CD4-positive, alpha-beta T cell (primary cell): Measurements from ENCODE around the gene MEGF8. TPM values are rescaled to one million over a fixed set of nuclear protein-coding genes. Genes with fewer than 3 reads are reported as not detected.

Experiments
- ATAC-seq: fragments of 200-7000 bp; cut with Tn5 transposase; one replicate; pipeline ENCODE4 v1.10.0; 2022; ENCODE audit warnings: mild to moderate bottlenecking; ENCODE audit not compliant: poor library complexity
- CTCF ChIA-PET: fragments of 350-600 bp; sonication (Branson Sonifier 250); formaldehyde crosslinking; loops from one replicate; lab custom pipeline; 2021; ENCODE audit warnings: antibody characterized with exemption, inconsistent platforms; lab: Charles Lee
- POLR2A ChIA-PET: fragments of 350-600 bp; sonication (Branson Sonifier 250); formaldehyde crosslinking; loops from one replicate; lab custom pipeline; 2021; ENCODE audit warnings: antibody characterized with exemption, inconsistent platforms; lab: Charles Lee
- DNase-seq, 14 experiments: peaks; one replicate each; pipeline ENCODE4 v3.0.0-alpha.2; 2013 to 2020; ENCODE audit warnings: mixed read lengths in 2 of 14
- H3K27ac ChIP-seq, 2 donors: one replicate each; pipeline versions ENCODE4 v1.5.1 to v1.7.0; 2013; ENCODE audit warnings: low read length in 2 of 2, low read depth in 1 of 2, mild to moderate bottlenecking in 1 of 2
- H3K27me3 ChIP-seq, 2 experiments: 1 replicate in 1 of 2; 2 replicates in 1 of 2; pipeline versions ENCODE4 v1.6.1 to v1.7.0; 2013; ENCODE audit warnings: low read length in 2 of 2, control low read depth in 1 of 2, mild to moderate bottlenecking in 1 of 2, moderate library complexity in 1 of 2; ENCODE audit not compliant: insufficient read depth in 2 of 2, control insufficient read depth in 1 of 2
- H3K36me3 ChIP-seq: one replicate; pipeline ENCODE4 v1.6.1; 2013; ENCODE audit warnings: low read length, control low read depth; ENCODE audit not compliant: insufficient read depth
- H3K4me1 ChIP-seq: one replicate; pipeline ENCODE4 v1.6.1; 2013; ENCODE audit warnings: low read length, control low read depth; ENCODE audit not compliant: insufficient read depth
- H3K4me3 ChIP-seq: one replicate; pipeline ENCODE4 v1.5.1; 2013; ENCODE audit warnings: mild to moderate bottlenecking, low read length, moderate library complexity
- H3K9me3 ChIP-seq, 2 experiments: 1 replicate in 1 of 2; 2 replicates in 1 of 2; pipeline versions ENCODE4 v1.6.1 to v1.7.0; 2013; ENCODE audit warnings: low read length in 2 of 2, mild to moderate bottlenecking in 2 of 2, control low read depth in 1 of 2, moderate library complexity in 1 of 2; ENCODE audit not compliant: control insufficient read depth in 1 of 2, insufficient read depth in 1 of 2
- H3K27ac Mint-ChIP-seq: one replicate; pipeline ENCODE4 v1.8.0; 2020; ENCODE audit warnings: mixed read lengths
- H3K27me3 Mint-ChIP-seq: one replicate; pipeline ENCODE4 v1.8.0; 2021; ENCODE audit warnings: mixed read lengths
- H3K36me3 Mint-ChIP-seq: one replicate; pipeline ENCODE4 v1.8.0; 2021; ENCODE audit warnings: low read depth, mixed read lengths
- H3K4me1 Mint-ChIP-seq: one replicate; pipeline ENCODE4 v1.8.0; 2021; ENCODE audit warnings: low read depth, mixed read lengths
- H3K4me3 Mint-ChIP-seq: one replicate; pipeline ENCODE4 v1.8.0; 2020; ENCODE audit warnings: mild to moderate bottlenecking, mixed read lengths
- H3K9me3 Mint-ChIP-seq: one replicate; pipeline ENCODE4 v1.8.0; 2020; ENCODE audit warnings: mixed read lengths
- intact Hi-C, 2 experiments: fragments of 100-400 bp; cut with DNase I in 1 of 2; cut with micrococcal nuclease in 1 of 2; formaldehyde crosslinking; loops; one replicate each; pipeline versions ENCODE4 v1.15.1 to v1.9.0; 2023 to 2025; cut with DNase I, micrococcal nuclease
- total RNA-seq, 174 experiments: library from RNA in 2 of 174; stranded (reverse) in 2 of 174; gene quantifications; one replicate each; pipeline ENCODE4 v1.2.3 and lab custom pipeline; 2021 to 2026
- TF ChIP-seq, protein P1 (sequence below): fragments of 200-600 bp; IDR thresholded peaks from one replicate; pipeline ENCODE4 v1.8.0; 2022; ENCODE audit warnings: antibody characterized with exemption, mild to moderate bottlenecking

The MEGF8 gene
- total RNA-seq, 2 experiments from 2014 or later = 4.1 to 4.2 TPM

DNA sequence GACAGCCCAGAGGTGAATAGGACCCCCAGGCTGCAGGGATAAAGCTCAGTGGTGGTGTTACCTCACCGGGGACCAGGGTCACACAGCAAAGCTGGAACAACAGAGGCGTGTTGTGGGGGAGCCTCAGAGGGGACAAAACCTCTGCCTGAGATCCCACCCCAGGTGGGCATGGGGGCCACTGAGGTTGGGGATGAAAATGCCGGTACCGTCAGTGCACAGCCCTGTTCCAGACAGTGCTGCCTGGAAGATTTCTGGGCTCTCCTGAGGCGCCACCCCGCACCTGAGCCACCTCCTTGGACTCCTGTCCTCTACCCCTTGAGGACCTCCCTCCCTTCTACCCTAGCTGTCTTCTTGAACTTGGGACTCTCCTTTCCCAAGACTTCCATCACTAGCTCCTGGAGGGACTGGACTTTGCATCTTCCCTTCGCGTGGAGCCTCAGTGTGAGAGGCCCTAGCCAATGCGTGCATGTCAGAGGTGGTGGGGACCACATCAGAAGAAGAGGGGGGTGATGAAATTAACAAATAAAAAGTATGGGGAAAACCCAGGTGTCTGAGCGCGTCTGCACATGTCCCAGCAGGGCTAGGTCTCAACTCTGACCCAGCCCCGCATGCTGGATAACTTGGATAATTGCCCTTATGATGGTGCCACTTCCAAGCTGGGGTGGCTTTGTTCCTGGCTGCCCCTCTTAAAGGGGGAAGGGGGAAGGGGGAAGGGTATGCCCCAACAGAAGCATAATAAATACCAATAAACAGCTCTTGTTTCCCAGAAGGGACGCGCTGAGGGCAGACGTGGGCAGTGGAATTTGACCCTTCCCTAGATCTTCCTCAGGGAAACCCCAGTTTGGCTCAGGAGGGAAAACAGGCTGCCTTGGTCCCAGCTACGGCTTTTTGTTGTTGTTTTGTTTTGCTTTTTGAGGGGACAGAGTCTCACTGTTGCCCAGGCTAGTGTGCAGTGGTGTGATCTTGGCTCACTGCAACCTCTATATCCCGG is 53.1 kb downstream of the MEGF8 start:
- Histone ChIP-seq H3K27ac (no peak overlapping the region), H3K4me3 (no peak overlapping the region), H3K27me3 (peaks cover 15 to 20% of the 10 kb centered on the region in 2 experiments), H3K9me3 (peaks cover 0 to 7% of the 10 kb centered on the region in 2 experiments), H3K36me3 (no peaks in the 10 kb centered on the region), H3K4me1 (no peaks in the 10 kb centered on the region)
- intact Hi-C loops = no loop called here
- no peak overlapping the region for H3K4me3 Mint-ChIP-seq
- ChIA-PET CTCF (no interaction called here), POLR2A (no interaction called here)
- no peak overlapping the region for H3K27ac Mint-ChIP-seq
- DNase-seq (no peak), ATAC-seq (no peak)
- TF ChIP-seq, protein P1, sequence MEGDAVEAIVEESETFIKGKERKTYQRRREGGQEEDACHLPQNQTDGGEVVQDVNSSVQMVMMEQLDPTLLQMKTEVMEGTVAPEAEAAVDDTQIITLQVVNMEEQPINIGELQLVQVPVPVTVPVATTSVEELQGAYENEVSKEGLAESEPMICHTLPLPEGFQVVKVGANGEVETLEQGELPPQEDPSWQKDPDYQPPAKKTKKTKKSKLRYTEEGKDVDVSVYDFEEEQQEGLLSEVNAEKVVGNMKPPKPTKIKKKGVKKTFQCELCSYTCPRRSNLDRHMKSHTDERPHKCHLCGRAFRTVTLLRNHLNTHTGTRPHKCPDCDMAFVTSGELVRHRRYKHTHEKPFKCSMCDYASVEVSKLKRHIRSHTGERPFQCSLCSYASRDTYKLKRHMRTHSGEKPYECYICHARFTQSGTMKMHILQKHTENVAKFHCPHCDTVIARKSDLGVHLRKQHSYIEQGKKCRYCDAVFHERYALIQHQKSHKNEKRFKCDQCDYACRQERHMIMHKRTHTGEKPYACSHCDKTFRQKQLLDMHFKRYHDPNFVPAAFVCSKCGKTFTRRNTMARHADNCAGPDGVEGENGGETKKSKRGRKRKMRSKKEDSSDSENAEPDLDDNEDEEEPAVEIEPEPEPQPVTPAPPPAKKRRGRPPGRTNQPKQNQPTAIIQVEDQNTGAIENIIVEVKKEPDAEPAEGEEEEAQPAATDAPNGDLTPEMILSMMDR = no peak
- H3K27me3 Mint-ChIP-seq = peaks cover 26% of the 10 kb centered on the region
- H3K9me3 Mint-ChIP-seq = no peaks in the 10 kb centered on the region
- H3K36me3 Mint-ChIP-seq = no peaks in the 10 kb centered on the region
- no peaks in the 10 kb centered on the region for H3K4me1 Mint-ChIP-seq

DNA sequence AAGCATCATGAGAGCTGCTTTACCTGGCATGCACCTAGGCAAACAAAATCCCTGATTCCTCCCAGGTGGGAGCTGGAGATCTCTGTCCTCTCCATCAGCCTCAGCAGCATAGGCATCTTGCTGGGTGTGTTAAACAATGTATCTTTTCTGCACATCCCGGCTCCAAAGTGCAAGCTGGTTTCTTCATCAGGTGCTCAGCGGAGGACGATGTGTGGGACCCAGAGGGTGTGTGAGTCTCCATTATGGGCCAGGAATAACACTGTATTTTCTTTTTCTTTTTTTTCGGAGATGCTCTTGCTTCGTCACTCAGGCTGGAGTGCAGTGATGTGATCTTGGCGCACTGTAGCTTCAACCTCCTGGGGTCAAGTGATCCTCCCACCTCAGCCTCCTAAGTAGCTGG is 54.7 kb downstream of the MEGF8 start:
- TF ChIP-seq, protein P1 = no peak

DNA sequence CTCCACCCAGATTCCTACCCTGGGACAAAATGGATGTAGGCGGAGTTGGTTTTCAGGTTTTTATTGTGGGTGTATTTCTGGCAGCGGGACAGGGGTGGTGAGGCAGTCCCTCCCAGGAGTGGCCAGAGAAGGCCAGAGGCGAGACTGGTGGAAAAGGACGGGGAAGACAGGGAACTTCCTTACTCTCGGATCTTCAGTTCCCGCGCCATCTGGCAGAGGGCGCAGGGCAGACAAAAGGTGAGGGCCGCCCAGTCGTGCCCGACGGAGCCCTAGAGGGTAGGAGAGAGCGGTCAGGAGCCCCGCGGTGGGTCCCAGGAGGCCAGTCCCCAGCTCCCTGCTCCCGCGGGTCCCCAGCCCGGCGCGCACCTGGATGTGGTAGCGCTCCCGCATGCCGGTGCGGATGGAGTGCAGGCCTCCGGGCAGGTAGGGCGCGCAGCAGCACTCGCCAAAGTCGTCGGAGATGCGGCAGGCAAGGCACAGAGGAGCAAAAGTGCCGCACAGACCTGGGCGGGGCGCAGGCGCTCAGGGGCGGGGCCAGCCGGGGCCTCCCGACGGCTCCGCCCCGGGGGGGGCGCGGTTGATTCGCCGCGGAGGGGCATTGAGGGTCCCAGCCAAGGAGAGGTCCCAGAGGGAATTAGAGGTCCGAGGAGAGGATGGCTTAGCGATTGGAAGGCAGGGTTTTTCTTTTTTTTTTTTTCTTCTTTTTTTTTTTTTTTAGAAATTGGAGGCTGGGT is 61.7 kb downstream of the MEGF8 start:
- Histone ChIP-seq H3K9me3 (no peaks in the 10 kb centered on the region), H3K4me3 (peak overlapping the region; percentile 28), H3K4me1 (peaks cover 9% of the 10 kb centered on the region), H3K27ac (no peak overlapping the region), H3K27me3 (peaks cover 21 to 28% of the 10 kb centered on the region in 2 experiments), H3K36me3 (no peaks in the 10 kb centered on the region)
- peaks cover 54% of the 10 kb centered on the region for H3K27me3 Mint-ChIP-seq
- H3K36me3 Mint-ChIP-seq = no peaks in the 10 kb centered on the region
- POLR2A ChIA-PET = interaction anchor here (1.6 kb wide), 1 partner anchor 9 kb away, joined by 3 read pairs; no protein-coding TSS in a partner anchor
- H3K4me3 Mint-ChIP-seq = peak overlapping the region; percentile 22
- no peaks in the 10 kb centered on the region for H3K9me3 Mint-ChIP-seq
- H3K4me1 Mint-ChIP-seq = peaks cover 7% of the 10 kb centered on the region
- H3K27ac Mint-ChIP-seq = no peak overlapping the region
- intact Hi-C loops = loop anchor here (1.0 to 5.0 kb wide), 2 partner anchors 35 to 46 kb away; no protein-coding TSS in a partner anchor
- TF ChIP-seq, protein P1 = peak; percentile 55
- CTCF ChIA-PET = interaction anchor here (1.1 to 1.7 kb wide), 3 partner anchors 14 to 52 kb away, joined by 3 to 4 read pairs (median 3); no protein-coding TSS in a partner anchor
- peak; percentile 95 for ATAC-seq
- DNase-seq = peak; percentile 48 to 79 (median 63)

More for the DNA sequence above, 54.7 kb downstream of the MEGF8 start:
- Histone ChIP-seq H3K27ac (no peak overlapping the region), H3K9me3 (peaks cover 0 to 7% of the 10 kb centered on the region in 2 experiments), H3K4me1 (no peaks in the 10 kb centered on the region), H3K36me3 (no peaks in the 10 kb centered on the region), H3K27me3 (peaks cover 15 to 23% of the 10 kb centered on the region in 2 experiments), H3K4me3 (no peak overlapping the region)
- H3K4me1 Mint-ChIP-seq = no peaks in the 10 kb centered on the region
- CTCF ChIA-PET = no interaction called here
- H3K36me3 Mint-ChIP-seq = no peaks in the 10 kb centered on the region
- intact Hi-C loops = no loop called here
- ATAC-seq (no peak), DNase-seq (no peak)
- peaks cover 26% of the 10 kb centered on the region for H3K27me3 Mint-ChIP-seq
- H3K4me3 Mint-ChIP-seq = no peak overlapping the region
- POLR2A ChIA-PET = no interaction called here
- H3K27ac Mint-ChIP-seq = no peak overlapping the region
- no peaks in the 10 kb centered on the region for H3K9me3 Mint-ChIP-seq
